NCI-H128 (cell line): ENCODE measurements around the gene EPHA7.

ENCODE experiments used
- DNase-seq: peaks from one replicate; lab custom pipeline; 2025; ENCODE audit not compliant: unreplicated experiment; lab: John Stamatoyannopoulos, UW

EPHA7 gene

GRCh38 chr6:93259332-93259731, 160.0 kb downstream of the EPHA7 start:
- no peak for DNase-seq

- DNase-seq: no peak
Measured at GRCh38 chr6:93252930-93253329, 166.4 kb downstream of the EPHA7 start.

- no peak for DNase-seq
Measured at GRCh38 chr6:93248631-93249030, 170.7 kb downstream of the EPHA7 start.

- DNase-seq: no peak
Measured at GRCh38 chr6:93243231-93243778, 176.1 kb downstream of the EPHA7 start.

GRCh38 chr6:93242049-93242448, 177.3 kb downstream of the EPHA7 start:
- no peak for DNase-seq

- DNase-seq: no peak
Measured at GRCh38 chr6:93238632-93239031, 180.7 kb downstream of the EPHA7 start.

- no peak for DNase-seq
Measured at GRCh38 chr6:93235775-93236174, 183.6 kb downstream of the EPHA7 start.

GRCh38 chr6:93226822-93227221, 192.5 kb downstream of the EPHA7 start:
- DNase-seq: no peak

- no peak for DNase-seq
Measured at GRCh38 chr6:93222071-93222851, 197.1 kb downstream of the EPHA7 start.

GRCh38 chr6:93219447-93219846, 199.9 kb downstream of the EPHA7 start:
- DNase-seq: no peak

GRCh38 chr6:93218096-93218495, 201.3 kb downstream of the EPHA7 start:
- DNase-seq: no peak

GRCh38 chr6:93213028-93213427, 206.3 kb downstream of the EPHA7 start:
- no peak for DNase-seq

- DNase-seq: no peak
Measured at GRCh38 chr6:93210908-93211307, 208.5 kb downstream of the EPHA7 start.

- no peak for DNase-seq
Measured at GRCh38 chr6:93209358-93209757, 210.0 kb downstream of the EPHA7 start.

- DNase-seq: no peak
Measured at GRCh38 chr6:93196406-93196970, 222.9 kb downstream of the EPHA7 start.

GRCh38 chr6:93194480-93194879, 224.9 kb downstream of the EPHA7 start:
- no peak for DNase-seq

GRCh38 chr6:93193868-93194267, 225.5 kb downstream of the EPHA7 start:
- DNase-seq: no peak
